ENCODE results near the gene MUSTN1. TPM values are rescaled to one million over a fixed set of nuclear protein-coding genes. Genes with fewer than 3 reads are reported as not detected.
A peak's percentile ranks its signal among the peaks of the same experiment; 100 is the strongest.

The MUSTN1 gene
- total RNA-seq, 1 donor: not detected

DNA sequence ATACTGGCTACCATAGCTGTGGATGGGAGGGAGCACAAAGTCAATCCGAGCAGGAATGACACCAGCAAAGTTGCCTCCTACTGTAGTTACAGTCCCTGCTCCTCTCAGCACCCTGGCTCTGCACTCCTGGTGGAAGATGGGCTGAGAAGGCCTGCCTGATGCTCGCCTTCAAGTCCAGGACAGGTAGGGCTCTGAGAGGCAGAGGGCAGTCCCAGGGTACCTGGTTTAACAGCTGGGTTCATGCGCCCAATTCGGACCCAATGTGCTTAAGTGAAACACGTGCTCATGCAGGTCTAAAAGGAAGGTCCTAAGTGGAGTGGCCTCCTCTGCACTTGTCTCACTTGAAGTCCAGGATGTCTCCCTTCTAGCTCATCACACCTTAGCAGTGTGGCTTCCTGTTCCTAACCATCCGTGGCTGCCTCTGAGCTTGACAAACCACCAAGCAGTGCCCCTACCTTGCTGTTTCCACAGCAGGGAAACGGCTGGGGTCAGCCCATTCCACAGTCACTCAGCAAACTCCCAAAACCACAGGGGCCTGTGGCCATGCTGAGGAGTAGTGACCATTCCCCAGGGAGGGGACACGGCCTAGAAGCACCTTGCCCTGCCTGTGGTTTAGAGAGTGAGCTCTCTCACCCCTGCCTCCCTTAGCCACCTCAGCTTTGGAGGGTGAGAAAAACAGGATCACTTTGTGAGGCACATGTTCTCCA lies 3.9 kb upstream of the MUSTN1 start:
- no peak overlapping the region for H3K4me3 ChIP-seq (ENCODE audit: low read depth, low read length)
- TF ChIP-seq, protein P1, sequence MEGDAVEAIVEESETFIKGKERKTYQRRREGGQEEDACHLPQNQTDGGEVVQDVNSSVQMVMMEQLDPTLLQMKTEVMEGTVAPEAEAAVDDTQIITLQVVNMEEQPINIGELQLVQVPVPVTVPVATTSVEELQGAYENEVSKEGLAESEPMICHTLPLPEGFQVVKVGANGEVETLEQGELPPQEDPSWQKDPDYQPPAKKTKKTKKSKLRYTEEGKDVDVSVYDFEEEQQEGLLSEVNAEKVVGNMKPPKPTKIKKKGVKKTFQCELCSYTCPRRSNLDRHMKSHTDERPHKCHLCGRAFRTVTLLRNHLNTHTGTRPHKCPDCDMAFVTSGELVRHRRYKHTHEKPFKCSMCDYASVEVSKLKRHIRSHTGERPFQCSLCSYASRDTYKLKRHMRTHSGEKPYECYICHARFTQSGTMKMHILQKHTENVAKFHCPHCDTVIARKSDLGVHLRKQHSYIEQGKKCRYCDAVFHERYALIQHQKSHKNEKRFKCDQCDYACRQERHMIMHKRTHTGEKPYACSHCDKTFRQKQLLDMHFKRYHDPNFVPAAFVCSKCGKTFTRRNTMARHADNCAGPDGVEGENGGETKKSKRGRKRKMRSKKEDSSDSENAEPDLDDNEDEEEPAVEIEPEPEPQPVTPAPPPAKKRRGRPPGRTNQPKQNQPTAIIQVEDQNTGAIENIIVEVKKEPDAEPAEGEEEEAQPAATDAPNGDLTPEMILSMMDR (IDR thresholded peaks at IDR 0.05; ENCODE audit: insufficient read depth, low read length): no peak
- DNase-seq (ENCODE audit: low read depth): no peak

DNA sequence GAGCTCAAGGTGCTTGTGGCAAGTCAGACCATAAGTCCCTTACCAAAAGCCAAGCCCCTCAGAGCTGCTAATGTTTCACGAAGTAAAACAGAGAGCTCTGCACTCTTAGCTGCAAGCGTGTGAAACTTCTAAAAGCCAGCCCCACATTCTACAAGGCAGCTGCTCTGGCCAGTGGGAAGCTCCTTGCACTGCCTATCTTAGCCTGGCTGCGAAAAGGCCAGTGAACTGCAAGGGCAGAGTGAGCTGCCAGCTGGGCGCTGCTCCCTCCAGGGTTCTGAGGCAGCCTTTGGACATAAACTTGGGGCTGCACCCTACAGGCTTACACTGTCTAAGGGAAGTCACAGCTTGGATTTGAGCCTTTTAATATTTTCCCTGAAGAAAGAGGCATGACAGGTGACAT lies 2.2 kb upstream of the MUSTN1 start:
- H3K4me3 ChIP-seq (ENCODE audit: low read depth, low read length): no peak overlapping the region
- TF ChIP-seq, protein P1 (IDR thresholded peaks at IDR 0.05; ENCODE audit: insufficient read depth, low read length): no peak
- DNase-seq (ENCODE audit: low read depth): no peak

DNA sequence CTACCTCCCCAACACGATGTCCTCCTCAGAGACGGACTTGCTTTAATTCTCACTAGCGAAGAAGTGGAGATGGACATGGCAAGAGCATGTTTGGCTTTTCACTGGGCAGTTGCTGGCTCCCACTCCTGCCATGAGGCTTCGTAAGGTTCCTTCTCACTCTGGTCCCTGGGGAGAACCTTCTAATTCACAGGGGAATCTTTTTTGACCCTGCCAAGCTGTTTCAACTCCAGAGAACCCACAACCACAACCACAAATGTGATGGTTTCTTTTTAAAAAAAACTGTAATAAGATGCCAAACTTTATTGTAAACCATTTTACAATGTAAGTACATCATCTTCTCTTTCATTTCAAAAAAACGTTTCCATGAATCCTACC lies 1.6 kb upstream of the MUSTN1 start:
- H3K4me3 ChIP-seq (ENCODE audit: low read depth, low read length): no peak overlapping the region
- TF ChIP-seq, protein P1 (IDR thresholded peaks at IDR 0.05; ENCODE audit: insufficient read depth, low read length): no peak
- DNase-seq (ENCODE audit: low read depth): no peak

DNA sequence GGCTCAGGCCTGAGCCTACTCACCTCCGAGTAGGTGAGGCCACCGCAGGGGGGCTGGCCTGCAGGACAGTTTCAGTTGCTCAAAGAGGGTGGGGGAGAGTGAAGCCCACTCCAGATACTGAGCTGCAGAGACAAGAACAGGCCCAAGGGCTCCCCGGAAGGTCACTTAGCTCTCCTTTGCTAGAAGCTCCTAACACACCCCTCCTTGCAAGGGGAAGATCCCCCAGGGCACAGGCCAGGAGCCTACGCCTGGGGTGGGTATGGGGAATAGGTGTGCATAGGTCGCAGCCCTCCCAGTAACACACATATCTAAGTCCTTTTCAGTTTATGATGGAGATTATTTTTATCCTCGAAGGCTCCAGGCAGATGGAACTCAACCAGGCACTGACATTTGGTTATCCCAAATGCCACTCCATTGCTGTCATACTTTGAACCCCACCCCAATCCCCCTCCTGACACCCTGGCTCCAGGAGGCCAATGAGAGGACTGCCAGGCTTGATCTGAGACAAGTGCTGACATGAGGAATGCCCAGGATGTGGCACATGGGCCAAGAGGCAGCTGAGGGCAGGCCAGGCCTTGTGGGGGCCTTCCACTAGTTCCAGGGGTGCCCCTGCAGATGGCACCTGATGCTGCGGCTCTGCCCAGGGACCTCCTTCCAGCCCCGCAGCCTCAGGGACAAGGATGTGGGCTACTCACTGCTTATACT lies 1.1 kb upstream of the MUSTN1 start:
- no peak for DNase-seq (ENCODE audit: low read depth)
- TF ChIP-seq, protein P1 (IDR thresholded peaks at IDR 0.05; ENCODE audit: insufficient read depth, low read length): no peak
- no peak overlapping the region for H3K4me3 ChIP-seq (ENCODE audit: low read depth, low read length)

DNA sequence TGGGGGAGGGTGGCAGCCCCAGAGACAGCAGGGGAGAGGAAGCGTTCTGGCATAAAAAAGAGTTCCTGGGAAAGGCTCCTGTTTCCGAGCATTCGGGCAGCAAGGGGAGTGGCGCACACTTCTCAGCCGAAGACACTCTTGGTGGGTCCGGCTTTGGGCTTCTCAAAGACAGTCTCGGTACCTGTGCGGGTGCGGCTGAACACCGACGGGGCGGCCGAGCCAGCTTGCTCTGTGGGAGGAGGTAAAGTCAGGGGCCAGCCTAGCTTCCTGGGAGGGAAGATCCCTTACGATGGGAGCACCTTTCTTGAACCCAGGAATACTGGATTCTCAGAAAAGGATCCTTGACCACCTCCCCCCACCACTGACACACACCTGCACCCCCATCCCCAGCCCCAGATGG lies 1.6 kb downstream of the MUSTN1 start:
- no peak overlapping the region for H3K4me3 ChIP-seq (ENCODE audit: low read depth, low read length)
- no peak for DNase-seq (ENCODE audit: low read depth)
- TF ChIP-seq, protein P1 (IDR thresholded peaks at IDR 0.05; ENCODE audit: insufficient read depth, low read length): no peak

DNA sequence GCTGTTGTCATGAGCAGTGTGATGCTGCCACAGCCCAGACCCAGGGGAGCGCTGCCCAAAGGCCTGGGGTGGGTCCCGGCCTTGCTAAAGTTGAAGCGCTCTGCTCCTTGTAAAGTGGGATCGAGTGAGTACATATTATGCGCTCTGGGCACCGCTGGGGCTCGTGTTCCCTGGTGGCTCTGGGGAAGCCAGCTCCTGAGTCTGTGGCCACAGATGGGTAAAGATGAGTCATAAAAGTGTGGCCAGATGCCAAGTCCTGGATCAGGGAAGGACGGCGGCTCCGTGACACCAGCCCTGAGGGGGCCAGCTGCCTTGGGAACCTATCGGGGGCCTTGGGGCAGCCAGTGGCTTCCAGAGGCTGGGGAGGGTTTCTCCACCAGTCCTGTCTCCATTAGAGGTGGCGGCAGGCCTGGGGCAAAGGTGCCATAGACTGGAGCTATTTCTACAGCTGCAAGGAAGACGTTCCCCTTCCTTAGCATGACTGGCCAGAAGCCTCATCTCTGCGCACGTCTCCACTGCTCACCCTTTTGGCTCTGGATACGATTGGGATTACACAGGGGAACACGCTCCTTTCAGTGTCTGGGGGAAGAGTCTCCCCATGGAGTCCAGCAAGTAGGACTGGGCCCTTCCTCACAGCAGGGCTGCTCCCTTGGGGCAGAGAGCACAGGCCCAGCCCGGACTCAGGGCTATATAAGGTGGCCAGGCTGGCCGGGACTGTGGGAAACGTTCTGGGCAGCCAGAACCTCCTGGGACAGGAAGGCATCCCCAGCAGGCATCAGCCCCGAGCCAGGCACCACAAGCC lies 3.1 kb downstream of the MUSTN1 start:
- H3K4me3 ChIP-seq (ENCODE audit: low read depth, low read length): no peak overlapping the region
- TF ChIP-seq, protein P1 (IDR thresholded peaks at IDR 0.05; ENCODE audit: insufficient read depth, low read length): no peak
- peak; percentile 60 for DNase-seq (ENCODE audit: low read depth)
